ENCODE measurements around the gene DNASE1L3. TPM values are rescaled to one million over a fixed set of nuclear protein-coding genes. Genes with fewer than 3 reads are reported as not detected.

Gene DNASE1L3
- total and polyA plus RNA-seq, 4 donors, result 76.1 to 201 (median 128) TPM

- H3K9ac ChIP-seq (ENCODE audit: low read depth in 1 of 2, low read length in 2 of 2), result peak overlapping the region in 1 of 2 donors; percentile 10
- 5% methylated on average over 15 of the region's 15 CpGs for WGBS
- no peaks in the 10 kb centered on the region for H3K27me3 ChIP-seq (ENCODE audit: control insufficient read depth in 4 of 4, insufficient read depth in 4 of 4, low read length in 3 of 4)
- H3K4me3 ChIP-seq (ENCODE audit: low read depth in 1 of 3, low read length in 3 of 3), result no peak overlapping the region
- peak overlapping the region; percentile 56 to 74 for H3K27ac ChIP-seq (ENCODE audit: low read depth in 1 of 2, low read length in 2 of 2)
- TF ChIP-seq, protein P1, sequence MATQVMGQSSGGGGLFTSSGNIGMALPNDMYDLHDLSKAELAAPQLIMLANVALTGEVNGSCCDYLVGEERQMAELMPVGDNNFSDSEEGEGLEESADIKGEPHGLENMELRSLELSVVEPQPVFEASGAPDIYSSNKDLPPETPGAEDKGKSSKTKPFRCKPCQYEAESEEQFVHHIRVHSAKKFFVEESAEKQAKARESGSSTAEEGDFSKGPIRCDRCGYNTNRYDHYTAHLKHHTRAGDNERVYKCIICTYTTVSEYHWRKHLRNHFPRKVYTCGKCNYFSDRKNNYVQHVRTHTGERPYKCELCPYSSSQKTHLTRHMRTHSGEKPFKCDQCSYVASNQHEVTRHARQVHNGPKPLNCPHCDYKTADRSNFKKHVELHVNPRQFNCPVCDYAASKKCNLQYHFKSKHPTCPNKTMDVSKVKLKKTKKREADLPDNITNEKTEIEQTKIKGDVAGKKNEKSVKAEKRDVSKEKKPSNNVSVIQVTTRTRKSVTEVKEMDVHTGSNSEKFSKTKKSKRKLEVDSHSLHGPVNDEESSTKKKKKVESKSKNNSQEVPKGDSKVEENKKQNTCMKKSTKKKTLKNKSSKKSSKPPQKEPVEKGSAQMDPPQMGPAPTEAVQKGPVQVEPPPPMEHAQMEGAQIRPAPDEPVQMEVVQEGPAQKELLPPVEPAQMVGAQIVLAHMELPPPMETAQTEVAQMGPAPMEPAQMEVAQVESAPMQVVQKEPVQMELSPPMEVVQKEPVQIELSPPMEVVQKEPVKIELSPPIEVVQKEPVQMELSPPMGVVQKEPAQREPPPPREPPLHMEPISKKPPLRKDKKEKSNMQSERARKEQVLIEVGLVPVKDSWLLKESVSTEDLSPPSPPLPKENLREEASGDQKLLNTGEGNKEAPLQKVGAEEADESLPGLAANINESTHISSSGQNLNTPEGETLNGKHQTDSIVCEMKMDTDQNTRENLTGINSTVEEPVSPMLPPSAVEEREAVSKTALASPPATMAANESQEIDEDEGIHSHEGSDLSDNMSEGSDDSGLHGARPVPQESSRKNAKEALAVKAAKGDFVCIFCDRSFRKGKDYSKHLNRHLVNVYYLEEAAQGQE (IDR thresholded peaks at IDR 0.05), result peak; percentile 45
- TF ChIP-seq TAF1 (conservative IDR thresholded peaks at IDR 0.05) (no peak), GABPA (IDR thresholded peaks at IDR 0.05 in 1 of 2, conservative IDR thresholded peaks at IDR 0.05 in 1 of 2) (no peak), ZBTB33 (IDR thresholded peaks at IDR 0.05) (no peak), NR2F2 (IDR thresholded peaks at IDR 0.05) (peak; percentile 88), YY1 (IDR thresholded peaks at IDR 0.05) (peak; percentile 65), EGR1 (IDR thresholded peaks at IDR 0.05; ENCODE audit: low read depth in 2 of 2) (peak in 1 of 2 donors; percentile 14), RAD21 (IDR thresholded peaks at IDR 0.05) (peak; percentile 81 to 84), SP1 (IDR thresholded peaks at IDR 0.05) (peak; percentile 71), HNF4G (IDR thresholded peaks at IDR 0.05) (peak; percentile 43), CTCF (IDR thresholded peaks at IDR 0.05; ENCODE audit: low read depth, low read length, missing input control) (peak; percentile 82), RXRA (IDR thresholded peaks at IDR 0.05) (peak; percentile 81 to 82), HNF4A (conservative IDR thresholded peaks at IDR 0.05) (peak; percentile 80 to 84), JUND (IDR thresholded peaks at IDR 0.05) (peak; percentile 35 to 41)
- TF ChIP-seq, protein P2, sequence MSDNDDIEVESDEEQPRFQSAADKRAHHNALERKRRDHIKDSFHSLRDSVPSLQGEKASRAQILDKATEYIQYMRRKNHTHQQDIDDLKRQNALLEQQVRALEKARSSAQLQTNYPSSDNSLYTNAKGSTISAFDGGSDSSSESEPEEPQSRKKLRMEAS (IDR thresholded peaks at IDR 0.05), result peak; percentile 78
- peak; percentile 52 for DNase-seq (ENCODE audit: low spot score)
- peaks cover 3 to 21% (median 13%) of the 10 kb centered on the region in 4 donors for H3K4me1 ChIP-seq (ENCODE audit: control insufficient read depth in 4 of 4, insufficient read depth in 4 of 4, low read length in 3 of 4)
- no peaks in the 10 kb centered on the region for H3K9me3 ChIP-seq (ENCODE audit: control insufficient read depth in 4 of 4, low read length in 3 of 4)
- no peaks in the 10 kb centered on the region for H3K36me3 ChIP-seq (ENCODE audit: control insufficient read depth in 4 of 4, insufficient read depth in 3 of 4, low read depth in 1 of 4, low read length in 3 of 4)
These were observed 6.5 kb upstream of the DNASE1L3 start for GRCh38 chr3:58217209-58217811.
